ENCODE data around the gene ABHD14A. TPM values are rescaled to one million over a fixed set of nuclear protein-coding genes. Genes with fewer than 3 reads are reported as not detected.
A peak's percentile ranks its signal among the peaks of the same experiment; 100 is the strongest.

Gene ABHD14A
- total RNA-seq, 1 experiment from 2014 or later, result 3.8 TPM

GRCh38 chr3:51953445-51953844, 21.4 kb upstream of the ABHD14A start (continued):
- TF ChIP-seq SMAD3 (CRISPR knock-in tag; IDR thresholded peaks at IDR 0.05; ENCODE audit: borderline replicate concordance) (no peak), ATF6 (CRISPR knock-in tag; IDR thresholded peaks at IDR 0.05) (no peak), AFF4 (CRISPR knock-in tag; IDR thresholded peaks at IDR 0.05; ENCODE audit: borderline replicate concordance) (no peak), TCF7 (CRISPR knock-in tag; IDR thresholded peaks at IDR 0.05; ENCODE audit: low read depth) (no peak)

GRCh38 chr3:51954105-51954504, 20.8 kb upstream of the ABHD14A start:
- DNase-seq (ENCODE audit: low spot score) (no peak), ATAC-seq (no peak)
- TF ChIP-seq FOXP1 (CRISPR knock-in tag; IDR thresholded peaks at IDR 0.05; ENCODE audit: borderline replicate concordance), result no peak
- peak; percentile 17; the same call in 1 of the 2 replicates for TF ChIP-seq CTCF (IDR thresholded peaks at IDR 0.05)
- no peaks in the 10 kb centered on the region for H3K36me3 Mint-ChIP-seq
- no peaks in the 10 kb centered on the region for H3K9me3 Mint-ChIP-seq
- no peak overlapping the region for H3K27ac Mint-ChIP-seq
- peaks cover 63% of the 10 kb centered on the region for H3K27me3 Mint-ChIP-seq (ENCODE audit: low read depth)
- POLR2A ChIA-PET, result interaction anchor here (0.7 to 1.0 kb wide), 2 partner anchors 12 to 15 kb away, joined by 3 to 6 read pairs; partner anchors contain the start of genes PARP3 and RRP9
- CTCF ChIA-PET, result interaction anchor here (0.7 to 2.7 kb wide), 6 partner anchors 9 to 285 kb away, joined by 3 to 8 read pairs (median 4); partner anchors contain the start of genes ABHD14A, ABHD14B and RRP9
- H3K4me3 Mint-ChIP-seq, result no peak overlapping the region
- H3K4me1 Mint-ChIP-seq, result peaks cover 3% of the 10 kb centered on the region; the same call in 1 of the 2 replicates

- Mint-ChIP-seq H3K4me1 (peaks cover 3% of the 10 kb centered on the region; the same call in 1 of the 2 replicates), H3K36me3 (no peaks in the 10 kb centered on the region), H3K27ac (no peak overlapping the region), H3K27me3 (ENCODE audit: low read depth) (peaks cover 63% of the 10 kb centered on the region), H3K4me3 (no peak overlapping the region), H3K9me3 (no peaks in the 10 kb centered on the region)
- POLR2A ChIA-PET, result interaction anchor here (0.7 to 0.8 kb wide), 3 partner anchors 14 to 41 kb away, joined by 4 to 6 read pairs (median 4); partner anchors contain the start of gene RPL29
- no peak for ATAC-seq
- CTCF ChIA-PET, result interaction anchor here (0.6 to 2.7 kb wide), 12 partner anchors 12 to 285 kb away, joined by 3 to 9 read pairs (median 4); partner anchors contain the start of genes ABHD14B, ACY1, RPL29 and RRP9
- no peak for DNase-seq (ENCODE audit: low spot score)
- TF ChIP-seq FOXK1 (CRISPR knock-in tag; IDR thresholded peaks at IDR 0.05) (no peak), ETV6 (CRISPR knock-in tag; IDR thresholded peaks at IDR 0.05) (no peak), ZNF532 (CRISPR knock-in tag; IDR thresholded peaks at IDR 0.05; ENCODE audit: borderline replicate concordance) (no peak), RELA (CRISPR knock-in tag; IDR thresholded peaks at IDR 0.05; ENCODE audit: borderline replicate concordance) (no peak), SP1 (CRISPR knock-in tag; conservative IDR thresholded peaks at IDR 0.05) (no peak), TEAD4 (CRISPR knock-in tag; IDR thresholded peaks at IDR 0.05) (no peak), HMGXB4 (CRISPR knock-in tag; IDR thresholded peaks at IDR 0.05) (no peak), MYBL2 (CRISPR knock-in tag; IDR thresholded peaks at IDR 0.05) (no peak), SMAD4 (CRISPR knock-in tag; IDR thresholded peaks at IDR 0.05) (no peak), ZNF121 (CRISPR knock-in tag; IDR thresholded peaks at IDR 0.05) (no peak), FOXJ3 (CRISPR knock-in tag; IDR thresholded peaks at IDR 0.05; ENCODE audit: borderline replicate concordance) (no peak), ZNF317 (CRISPR knock-in tag; IDR thresholded peaks at IDR 0.05; ENCODE audit: borderline replicate concordance, low read depth) (no peak), KAT7 (CRISPR knock-in tag; IDR thresholded peaks at IDR 0.05; ENCODE audit: borderline replicate concordance) (no peak), ATF1 (CRISPR knock-in tag; IDR thresholded peaks at IDR 0.05) (no peak)
Measured at GRCh38 chr3:51954713-51955112, 20.2 kb upstream of the ABHD14A start.
